Measurements from ENCODE around the gene PTCD1. TPM values are rescaled to one million over a fixed set of nuclear protein-coding genes. Genes with fewer than 3 reads are reported as not detected.

Gene PTCD1
- total and polyA plus RNA-seq, 9 of the 15 experiments (the other 6 are each of a cell fraction or from before 2014, with no cell fraction given), result 0.46 to 17.1 (median 6.2) TPM

DNA sequence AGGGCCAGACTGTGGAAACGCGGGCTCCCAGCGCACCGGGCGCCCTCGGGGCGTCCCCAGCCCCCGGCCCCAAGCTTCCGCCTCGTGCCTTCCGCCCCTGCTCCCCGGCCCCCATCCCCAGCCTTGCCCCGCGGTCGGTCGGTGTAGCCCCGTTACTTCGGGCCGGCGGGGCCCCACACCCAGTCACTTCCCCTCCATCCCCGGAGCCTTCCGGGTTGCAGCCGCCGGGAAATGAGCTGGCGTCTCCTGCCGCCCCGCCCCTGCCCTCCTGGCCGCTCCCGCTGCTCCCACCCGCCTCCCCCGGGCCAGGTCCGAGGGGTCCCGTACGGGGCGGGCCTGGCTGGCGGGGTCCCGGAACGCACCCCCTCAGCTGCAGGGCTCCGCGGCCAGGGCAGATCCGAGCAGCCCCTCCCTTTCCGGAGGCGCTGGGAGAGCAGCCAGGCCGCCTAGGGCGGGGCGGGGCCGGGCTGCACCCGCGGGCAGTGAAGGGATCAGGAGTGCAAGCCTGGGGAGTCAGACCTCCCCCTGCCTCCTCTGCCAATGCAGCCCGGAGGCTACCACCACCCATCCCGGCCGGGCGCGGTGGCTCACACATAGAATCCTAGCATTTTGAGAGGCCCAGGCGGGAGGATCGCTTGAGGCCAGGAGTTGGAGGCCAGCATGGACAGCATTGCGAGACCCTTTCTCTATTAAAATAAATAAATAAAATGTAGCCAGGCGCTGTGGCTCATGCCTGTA, 63.4 kb downstream of the PTCD1 start (continued):
- TF ChIP-seq, protein P1, sequence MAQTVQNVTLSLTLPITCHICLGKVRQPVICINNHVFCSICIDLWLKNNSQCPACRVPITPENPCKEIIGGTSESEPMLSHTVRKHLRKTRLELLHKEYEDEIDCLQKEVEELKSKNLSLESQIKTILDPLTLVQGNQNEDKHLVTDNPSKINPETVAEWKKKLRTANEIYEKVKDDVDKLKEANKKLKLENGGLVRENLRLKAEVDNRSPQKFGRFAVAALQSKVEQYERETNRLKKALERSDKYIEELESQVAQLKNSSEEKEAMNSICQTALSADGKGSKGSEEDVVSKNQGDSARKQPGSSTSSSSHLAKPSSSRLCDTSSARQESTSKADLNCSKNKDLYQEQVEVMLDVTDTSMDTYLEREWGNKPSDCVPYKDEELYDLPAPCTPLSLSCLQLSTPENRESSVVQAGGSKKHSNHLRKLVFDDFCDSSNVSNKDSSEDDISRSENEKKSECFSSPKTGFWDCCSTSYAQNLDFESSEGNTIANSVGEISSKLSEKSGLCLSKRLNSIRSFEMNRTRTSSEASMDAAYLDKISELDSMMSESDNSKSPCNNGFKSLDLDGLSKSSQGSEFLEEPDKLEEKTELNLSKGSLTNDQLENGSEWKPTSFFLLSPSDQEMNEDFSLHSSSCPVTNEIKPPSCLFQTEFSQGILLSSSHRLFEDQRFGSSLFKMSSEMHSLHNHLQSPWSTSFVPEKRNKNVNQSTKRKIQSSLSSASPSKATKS (CRISPR knock-in tag; IDR thresholded peaks at IDR 0.05), result no peak
- no peak for TF ChIP-seq NR2C1 (IDR thresholded peaks at IDR 0.05)
- no peak for TF ChIP-seq NR2C1 (tag; IDR thresholded peaks at IDR 0.05)
- TF ChIP-seq CREM (IDR thresholded peaks at IDR 0.05; ENCODE audit: low read depth), result peak; percentile 41; the same call in 1 of the 2 replicates
- TF ChIP-seq FOXP4 (CRISPR knock-in tag; IDR thresholded peaks at IDR 0.05; ENCODE audit: borderline replicate concordance), result no peak
- TF ChIP-seq KDM4B (IDR thresholded peaks at IDR 0.05; ENCODE audit: borderline replicate concordance in 2 of 2, low read depth in 1 of 2), result 0 out of 4 replicates have a peak, but pooled peaks of 1 of the 2 experiments have one; percentile 68
- no peak for TF ChIP-seq KLF10 (CRISPR knock-in tag; IDR thresholded peaks at IDR 0.05)
- no peak for TF ChIP-seq ZBTB2 (IDR thresholded peaks at IDR 0.05)
- TF ChIP-seq BRF1 (IDR thresholded peaks at IDR 0.05; ENCODE audit: borderline replicate concordance, extremely low read depth, insufficient read length), result no peak
- TF ChIP-seq ZNF23 (CRISPR knock-in tag; IDR thresholded peaks at IDR 0.05), result no peak
- TF ChIP-seq, protein P2, sequence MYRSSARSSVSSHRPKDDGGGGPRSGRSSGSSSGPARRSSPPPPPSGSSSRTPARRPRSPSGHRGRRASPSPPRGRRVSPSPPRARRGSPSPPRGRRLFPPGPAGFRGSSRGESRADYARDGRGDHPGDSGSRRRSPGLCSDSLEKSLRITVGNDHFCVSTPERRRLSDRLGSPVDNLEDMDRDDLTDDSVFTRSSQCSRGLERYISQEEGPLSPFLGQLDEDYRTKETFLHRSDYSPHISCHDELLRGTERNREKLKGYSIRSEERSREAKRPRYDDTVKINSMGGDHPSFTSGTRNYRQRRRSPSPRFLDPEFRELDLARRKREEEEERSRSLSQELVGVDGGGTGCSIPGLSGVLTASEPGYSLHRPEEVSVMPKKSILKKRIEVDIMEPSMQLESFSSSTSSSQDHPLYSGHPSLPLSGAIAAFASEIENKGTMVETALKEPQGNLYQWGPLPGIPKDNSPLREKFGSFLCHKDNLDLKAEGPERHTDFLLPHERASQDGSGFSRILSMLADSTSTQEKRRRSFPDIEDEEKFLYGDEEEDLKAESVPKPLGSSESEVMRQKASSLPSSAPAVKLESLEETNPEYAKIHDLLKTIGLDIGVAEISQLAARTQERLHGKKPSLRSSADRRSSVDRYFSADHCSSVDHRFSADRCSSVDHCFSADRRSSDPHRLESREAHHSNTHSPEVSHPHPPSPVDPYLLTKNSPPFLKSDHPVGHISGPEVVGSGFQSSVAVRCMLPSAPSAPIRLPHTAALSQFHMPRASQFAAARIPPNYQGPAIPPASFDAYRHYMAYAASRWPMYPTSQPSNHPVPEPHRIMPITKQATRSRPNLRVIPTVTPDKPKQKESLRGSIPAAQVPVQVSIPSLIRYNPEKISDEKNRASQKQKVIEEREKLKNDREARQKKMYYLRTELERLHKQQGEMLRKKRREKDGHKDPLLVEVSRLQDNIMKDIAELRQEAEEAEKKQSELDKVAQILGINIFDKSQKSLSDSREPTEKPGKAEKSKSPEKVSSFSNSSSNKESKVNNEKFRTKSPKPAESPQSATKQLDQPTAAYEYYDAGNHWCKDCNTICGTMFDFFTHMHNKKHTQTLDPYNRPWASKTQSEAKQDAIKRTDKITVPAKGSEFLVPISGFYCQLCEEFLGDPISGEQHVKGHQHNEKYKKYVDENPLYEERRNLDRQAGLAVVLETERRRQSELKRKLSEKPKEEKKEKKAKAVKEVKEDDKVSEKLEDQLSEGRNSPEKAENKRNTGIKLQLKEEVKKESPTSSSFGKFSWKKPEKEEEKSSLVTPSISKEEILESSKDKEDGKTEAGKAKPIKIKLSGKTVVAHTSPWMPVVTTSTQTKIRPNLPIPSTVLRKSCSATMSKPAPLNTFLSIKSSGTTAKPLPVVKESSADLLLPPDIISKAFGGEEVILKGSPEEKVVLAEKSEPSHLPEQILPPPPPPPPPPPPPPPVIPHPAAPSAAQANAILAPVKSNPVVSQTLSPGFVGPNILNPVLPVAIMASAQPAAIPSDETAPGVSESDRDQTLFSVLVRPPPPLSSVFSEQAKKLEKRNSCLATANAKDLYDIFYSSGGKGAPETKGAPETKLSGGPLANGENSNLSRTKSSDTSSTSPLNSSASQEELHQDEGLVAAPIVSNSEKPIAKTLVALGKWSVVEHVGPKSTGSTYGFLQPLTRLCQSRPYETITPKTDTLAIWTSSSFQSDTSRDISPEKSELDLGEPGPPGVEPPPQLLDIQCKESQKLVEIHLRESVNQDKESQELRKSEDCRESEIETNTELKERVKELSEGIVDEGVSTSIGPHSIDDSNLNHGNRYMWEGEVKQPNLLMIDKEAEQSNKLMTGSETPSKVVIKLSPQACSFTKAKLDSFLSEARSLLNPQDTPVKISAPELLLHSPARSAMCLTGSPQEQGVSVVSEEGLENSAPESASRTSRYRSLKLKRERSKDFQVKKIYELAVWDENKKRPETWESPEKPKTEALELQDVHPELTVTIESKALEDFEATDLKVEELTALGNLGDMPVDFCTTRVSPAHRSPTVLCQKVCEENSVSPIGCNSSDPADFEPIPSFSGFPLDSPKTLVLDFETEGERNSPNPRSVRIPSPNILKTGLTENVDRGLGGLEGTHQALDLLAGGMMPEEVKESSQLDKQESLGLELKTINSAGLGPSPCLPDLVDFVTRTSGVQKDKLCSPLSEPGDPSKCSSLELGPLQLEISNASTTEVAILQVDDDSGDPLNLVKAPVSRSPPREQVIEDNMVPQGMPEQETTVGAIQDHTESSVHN (IDR thresholded peaks at IDR 0.05; ENCODE audit: borderline replicate concordance in 1 of 2, low read depth in 1 of 2), result no peak
- TF ChIP-seq RBM17 (IDR thresholded peaks at IDR 0.05; ENCODE audit: borderline replicate concordance, low read depth, low read length), result no peak
- TF ChIP-seq PRMT5 (CRISPR knock-in tag; IDR thresholded peaks at IDR 0.05), result no peak
